Activated naive CD8-positive, alpha-beta T cell treated with anti-CD3 and anti-CD28 coated beads for 36 hours (primary cell): ENCODE results near the gene TBC1D1. TPM values are rescaled to one million over a fixed set of nuclear protein-coding genes. Genes with fewer than 3 reads are reported as not detected.

Experiments
- DNase-seq: peaks from one replicate; pipeline ENCODE4 v3.0.0; 2021
- H3K27ac Mint-ChIP-seq: one replicate; pipeline ENCODE4 v1.8.0; 2022; ENCODE audit warnings: mild to moderate bottlenecking, moderate library complexity, mixed read lengths
- H3K27me3 Mint-ChIP-seq: one replicate; pipeline ENCODE4 v1.8.0; 2022; ENCODE audit warnings: mild to moderate bottlenecking, mixed read lengths
- H3K36me3 Mint-ChIP-seq: one replicate; pipeline ENCODE4 v1.8.0; 2021; ENCODE audit warnings: mild to moderate bottlenecking, mixed read lengths
- H3K4me1 Mint-ChIP-seq: one replicate; pipeline ENCODE4 v1.8.0; 2021; ENCODE audit warnings: mixed read lengths
- H3K4me3 Mint-ChIP-seq: one replicate; pipeline ENCODE4 v1.8.0; 2022; ENCODE audit warnings: mild to moderate bottlenecking, moderate library complexity, mixed read lengths
- H3K9me3 Mint-ChIP-seq: one replicate; pipeline ENCODE4 v1.8.0; 2022; ENCODE audit warnings: mixed read lengths
- total RNA-seq, 2 experiments: library from RNA; stranded (reverse); gene quantifications; one replicate each; pipeline ENCODE4 v1.2.3, GENCODE V29; 2021

Gene TBC1D1
- total RNA-seq, 2 experiments from 2014 or later = 79.6 to 80.3 TPM

DNA sequence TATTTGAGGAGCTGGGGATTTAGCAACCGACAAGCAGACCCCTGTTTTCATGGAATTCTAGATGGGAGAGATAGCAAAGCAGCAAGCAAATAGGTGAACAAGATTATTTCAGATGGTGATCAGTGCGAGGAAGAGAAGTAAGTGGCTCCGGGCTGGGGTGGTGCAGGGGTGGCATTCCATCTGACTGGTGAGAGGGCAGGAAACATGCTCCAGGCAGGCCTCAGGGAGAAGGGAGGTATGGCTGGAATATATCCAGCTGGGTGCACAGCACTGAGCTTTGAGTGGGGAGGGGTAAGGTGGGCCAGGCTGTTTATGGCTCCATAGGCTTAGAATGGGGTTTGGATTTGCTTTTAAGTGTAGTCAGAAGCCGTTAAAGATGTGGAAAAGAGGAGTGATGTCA is 90.5 kb downstream of the TBC1D1 start:
- H3K27me3 Mint-ChIP-seq = no peaks in the 10 kb centered on the region
- no peak overlapping the region for H3K4me3 Mint-ChIP-seq
- no peak overlapping the region for H3K27ac Mint-ChIP-seq
- no peaks in the 10 kb centered on the region for H3K36me3 Mint-ChIP-seq
- no peak for DNase-seq
- H3K9me3 Mint-ChIP-seq = no peaks in the 10 kb centered on the region
- H3K4me1 Mint-ChIP-seq = peaks cover 37% of the 10 kb centered on the region

DNA sequence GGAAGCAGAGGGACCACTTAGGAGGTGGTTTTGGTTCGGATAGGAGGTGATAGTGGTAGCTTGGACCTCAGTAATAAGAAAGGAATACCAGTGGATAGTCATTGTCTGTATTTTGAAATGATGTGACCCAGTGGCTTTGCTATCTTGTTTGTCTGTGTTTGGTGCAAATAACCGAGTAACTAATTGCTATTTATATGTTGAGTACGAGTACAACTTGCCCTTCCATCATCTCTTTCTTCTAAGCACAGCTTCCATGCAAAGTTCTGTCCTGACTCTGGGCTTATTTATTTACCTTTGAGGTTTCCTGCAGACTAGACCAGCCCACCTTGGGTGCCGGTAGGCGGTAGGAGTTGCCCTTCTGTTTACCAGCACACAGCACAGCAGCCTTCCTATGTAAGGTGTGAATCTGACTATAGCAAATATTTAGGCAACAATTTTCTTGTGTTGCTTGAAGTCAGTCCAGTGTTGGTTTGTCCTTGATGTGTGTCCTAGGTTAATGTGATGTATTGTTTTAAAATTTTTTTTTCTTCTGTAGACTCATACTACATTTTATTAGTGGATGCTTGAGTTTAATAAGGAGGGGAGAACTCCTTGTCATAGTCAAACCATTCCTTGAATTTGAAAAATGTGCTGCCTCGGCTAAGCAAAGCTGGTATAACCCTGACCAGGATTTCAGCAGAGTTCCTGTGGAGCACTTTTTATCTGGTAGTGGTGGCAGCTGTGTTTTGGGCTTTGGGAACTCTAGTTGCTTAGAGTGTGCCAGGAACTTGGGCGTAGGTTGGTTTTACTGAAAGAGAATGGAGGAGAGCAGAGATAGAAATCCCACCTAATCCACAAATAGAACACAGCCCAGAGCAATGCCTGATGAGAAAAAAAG is 91.2 kb downstream of the TBC1D1 start:
- H3K27ac Mint-ChIP-seq = no peak overlapping the region
- no peak overlapping the region for H3K4me3 Mint-ChIP-seq
- H3K9me3 Mint-ChIP-seq = no peaks in the 10 kb centered on the region
- no peaks in the 10 kb centered on the region for H3K36me3 Mint-ChIP-seq
- no peaks in the 10 kb centered on the region for H3K27me3 Mint-ChIP-seq
- H3K4me1 Mint-ChIP-seq = peaks cover 35% of the 10 kb centered on the region
- DNase-seq = no peak

DNA sequence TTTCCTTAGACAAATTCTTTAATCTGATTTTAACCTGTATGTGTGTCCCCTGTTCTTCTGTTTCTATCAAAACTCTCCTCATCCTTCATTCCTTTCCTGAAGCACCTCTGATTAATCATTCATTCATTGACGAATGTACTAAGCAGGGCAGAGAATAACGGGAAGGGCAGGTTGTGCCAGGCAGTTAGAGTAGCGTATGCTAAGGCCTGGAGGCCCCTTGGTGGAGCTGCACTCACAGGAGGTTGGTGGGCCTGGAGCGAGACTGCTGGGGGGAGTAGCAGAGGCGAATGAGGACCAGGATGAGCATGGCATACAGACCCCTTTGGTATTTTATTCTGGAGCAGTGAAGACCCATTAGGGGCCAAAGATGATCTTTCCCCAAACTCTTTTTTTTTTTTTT is 91.9 kb downstream of the TBC1D1 start:
- H3K27ac Mint-ChIP-seq = no peak overlapping the region
- no peak overlapping the region for H3K4me3 Mint-ChIP-seq
- H3K36me3 Mint-ChIP-seq = peaks cover 2% of the 10 kb centered on the region
- peaks cover 35% of the 10 kb centered on the region for H3K4me1 Mint-ChIP-seq
- DNase-seq = no peak
- H3K27me3 Mint-ChIP-seq = no peaks in the 10 kb centered on the region
- H3K9me3 Mint-ChIP-seq = no peaks in the 10 kb centered on the region

DNA sequence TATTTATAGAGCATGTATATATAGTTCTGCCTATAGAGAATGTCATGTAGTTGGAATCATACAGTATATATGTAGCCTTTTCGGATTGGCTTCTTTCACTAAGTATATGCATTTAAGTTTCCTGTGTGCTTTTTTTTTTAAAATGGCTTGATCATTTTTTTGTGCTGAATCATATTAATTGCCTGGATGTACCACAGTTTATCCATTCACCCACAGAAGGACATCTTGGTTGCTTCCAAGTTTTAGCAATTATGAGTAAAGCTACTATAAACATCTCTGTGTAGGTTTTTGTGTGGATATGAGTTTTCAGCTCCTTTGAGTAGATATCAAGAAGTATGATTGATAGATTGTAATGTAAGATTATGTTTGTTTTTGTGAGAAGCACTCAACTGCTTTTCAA is 93.1 kb downstream of the TBC1D1 start:
- no peak for DNase-seq
- Mint-ChIP-seq H3K27ac (no peak overlapping the region), H3K4me1 (peaks cover 31% of the 10 kb centered on the region), H3K4me3 (no peak overlapping the region), H3K9me3 (no peaks in the 10 kb centered on the region), H3K36me3 (peaks cover 2% of the 10 kb centered on the region), H3K27me3 (no peaks in the 10 kb centered on the region)

DNA sequence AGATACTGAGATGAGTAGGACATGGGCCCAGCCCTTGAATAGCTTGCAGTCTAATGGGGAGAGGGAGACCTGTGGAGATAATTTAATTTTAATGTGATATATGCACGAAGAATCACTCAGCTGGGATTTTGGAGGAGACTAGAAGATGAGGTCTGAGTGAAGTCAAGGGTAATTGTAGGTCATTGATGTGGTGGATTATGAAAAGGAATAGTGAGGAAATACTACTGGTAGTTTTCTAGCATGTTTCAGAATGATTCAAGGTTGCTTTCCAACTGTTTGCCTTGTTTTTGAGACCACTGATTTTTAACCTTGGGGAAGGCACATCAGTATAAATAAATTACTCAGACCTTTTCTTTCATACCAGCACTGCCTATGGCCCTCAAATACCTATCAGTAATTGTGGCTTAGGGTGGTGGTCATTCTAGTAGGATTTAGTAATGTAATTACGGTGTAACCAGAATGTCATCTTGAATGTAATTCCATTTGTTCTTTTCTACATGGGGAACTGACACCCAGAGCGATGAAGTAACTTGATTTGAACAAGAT is 94.9 kb downstream of the TBC1D1 start:
- Mint-ChIP-seq H3K27me3 (no peaks in the 10 kb centered on the region), H3K4me3 (no peak overlapping the region), H3K9me3 (no peaks in the 10 kb centered on the region), H3K36me3 (peaks cover 2% of the 10 kb centered on the region), H3K27ac (no peak overlapping the region), H3K4me1 (peaks cover 21% of the 10 kb centered on the region)
- no peak for DNase-seq

DNA sequence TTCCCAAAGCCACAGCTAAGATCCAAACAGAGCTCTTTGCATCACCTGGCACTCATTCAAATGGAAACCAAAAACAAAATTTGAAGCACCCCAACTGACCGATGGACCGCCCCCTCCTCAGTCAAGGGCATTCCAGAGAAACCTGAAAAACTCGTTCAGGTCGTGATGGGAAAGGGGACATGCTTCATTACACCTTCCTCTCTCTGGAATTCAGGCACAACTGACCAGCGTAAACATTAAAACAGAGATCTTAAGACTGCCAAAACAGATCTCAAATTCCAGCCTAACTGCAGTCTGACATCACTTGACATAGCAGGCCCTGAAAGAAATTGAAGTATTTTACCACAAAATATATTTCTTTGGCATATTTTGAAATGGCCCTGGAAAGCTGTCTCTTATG is 97.8 kb downstream of the TBC1D1 start:
- no peak overlapping the region for H3K27ac Mint-ChIP-seq
- H3K9me3 Mint-ChIP-seq = no peaks in the 10 kb centered on the region
- H3K36me3 Mint-ChIP-seq = peaks cover 8% of the 10 kb centered on the region
- peaks cover 16% of the 10 kb centered on the region for H3K4me1 Mint-ChIP-seq
- no peak for DNase-seq
- H3K27me3 Mint-ChIP-seq = no peaks in the 10 kb centered on the region
- no peak overlapping the region for H3K4me3 Mint-ChIP-seq

DNA sequence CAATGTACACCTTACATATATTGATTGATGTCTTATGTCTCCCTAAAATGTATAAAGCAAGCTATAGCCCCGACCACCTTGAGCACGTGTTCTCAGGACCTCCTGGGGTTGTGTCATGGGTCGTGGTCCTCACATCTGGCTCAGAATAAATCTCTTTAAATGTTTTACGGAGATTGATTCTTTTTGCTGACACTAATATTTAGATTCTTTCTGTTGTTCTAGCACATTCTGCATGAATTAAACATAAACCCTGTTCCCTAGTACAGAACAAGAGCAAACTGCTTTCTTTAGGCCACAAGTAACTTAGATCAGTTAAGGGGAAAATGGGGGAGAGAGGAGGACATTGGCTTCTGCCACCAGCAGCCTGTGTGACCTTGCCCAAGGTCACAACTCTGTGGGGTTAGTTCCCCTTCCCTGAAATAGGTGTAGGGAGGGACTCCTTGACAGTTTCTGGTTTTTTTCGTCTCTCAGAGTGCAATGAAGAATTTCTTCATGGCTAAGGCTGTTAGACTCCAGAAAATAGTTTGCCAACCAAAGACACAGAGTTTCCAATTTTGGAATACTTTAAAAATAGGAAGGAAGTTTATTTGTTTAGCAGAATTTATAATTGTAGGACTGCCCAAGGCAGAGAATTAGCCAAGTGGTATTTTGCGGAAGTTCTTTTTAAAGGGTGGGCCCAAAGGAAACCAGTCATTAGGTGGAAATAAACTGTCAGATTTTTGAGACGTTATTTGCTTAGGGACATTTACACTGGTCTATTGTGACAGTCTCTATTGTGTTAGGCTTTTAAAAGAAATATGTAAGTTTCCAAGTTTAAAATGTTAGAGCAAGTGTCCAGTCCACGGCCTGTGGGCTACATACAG is 98.7 kb downstream of the TBC1D1 start:
- H3K4me1 Mint-ChIP-seq = peaks cover 19% of the 10 kb centered on the region
- H3K36me3 Mint-ChIP-seq = peaks cover 8% of the 10 kb centered on the region
- no peak overlapping the region for H3K4me3 Mint-ChIP-seq
- H3K9me3 Mint-ChIP-seq = no peaks in the 10 kb centered on the region
- no peaks in the 10 kb centered on the region for H3K27me3 Mint-ChIP-seq
- H3K27ac Mint-ChIP-seq = no peak overlapping the region
- no peak for DNase-seq

DNA sequence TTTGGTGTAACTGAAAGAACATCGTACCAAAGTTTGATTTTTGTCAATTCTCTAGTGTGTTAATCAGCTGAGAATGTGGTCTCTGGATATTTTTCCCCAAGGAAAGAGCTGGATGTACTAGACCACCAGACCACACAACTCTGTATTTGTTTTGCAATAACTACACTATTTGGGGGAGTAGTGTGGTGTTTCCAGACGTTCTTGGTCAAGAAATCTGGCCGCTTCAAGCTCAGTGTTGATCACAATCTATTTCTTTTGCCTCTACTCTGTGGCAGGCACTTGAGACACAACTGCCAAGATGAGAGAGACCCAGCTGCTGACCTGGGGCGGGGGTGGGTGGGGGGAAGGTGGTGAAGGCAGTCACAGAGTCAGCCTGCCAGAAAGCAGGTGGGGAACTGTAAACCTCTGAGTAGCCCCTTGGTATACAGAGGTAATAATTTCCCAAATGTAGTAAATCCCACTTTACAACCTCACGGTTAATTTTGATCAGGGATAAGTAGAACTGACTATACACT is 99.9 kb downstream of the TBC1D1 start:
- peaks cover 25% of the 10 kb centered on the region for H3K4me1 Mint-ChIP-seq
- no peaks in the 10 kb centered on the region for H3K9me3 Mint-ChIP-seq
- no peak overlapping the region for H3K27ac Mint-ChIP-seq
- H3K4me3 Mint-ChIP-seq = no peak overlapping the region
- H3K27me3 Mint-ChIP-seq = no peaks in the 10 kb centered on the region
- DNase-seq = no peak
- peaks cover 8% of the 10 kb centered on the region for H3K36me3 Mint-ChIP-seq

DNA sequence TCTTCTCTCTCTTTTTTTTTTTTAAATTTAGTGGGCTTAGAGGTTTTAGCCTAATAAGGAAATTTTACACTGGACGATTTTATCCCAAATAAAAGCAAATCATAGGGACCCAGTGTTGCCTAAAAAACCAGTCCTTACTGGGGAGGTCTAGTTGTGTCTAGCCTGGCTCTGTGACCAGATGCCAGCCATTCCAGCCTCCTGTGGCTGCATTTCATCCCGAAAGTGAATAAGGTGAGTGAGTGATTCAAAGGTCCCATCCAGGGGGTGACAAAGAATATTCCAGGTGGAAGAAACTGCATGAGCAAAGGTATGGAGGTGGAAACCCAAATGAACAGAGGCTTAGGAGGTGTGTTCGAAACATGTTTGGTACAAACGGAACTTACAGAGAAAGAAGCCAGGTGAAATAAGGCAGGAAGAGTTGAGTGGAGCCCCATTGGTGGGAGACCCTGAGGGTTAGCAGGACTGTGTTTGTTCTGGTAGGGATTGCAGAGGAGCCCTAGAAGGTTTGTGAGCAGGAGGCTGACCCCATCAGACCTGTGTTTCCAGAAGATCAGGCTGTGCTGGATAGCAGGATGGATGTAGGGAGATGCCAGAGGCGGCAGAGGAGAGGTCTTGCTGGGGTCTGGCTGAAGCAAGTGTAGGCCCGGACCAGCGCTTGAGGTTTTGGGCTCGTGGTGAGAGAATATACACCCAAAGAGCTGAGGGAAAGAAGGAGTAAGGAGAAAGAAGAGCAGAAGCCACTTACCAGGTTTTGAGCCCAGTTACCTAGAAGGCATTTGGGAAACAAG is 100.9 kb downstream of the TBC1D1 start:
- H3K27me3 Mint-ChIP-seq = no peaks in the 10 kb centered on the region
- peaks cover 8% of the 10 kb centered on the region for H3K36me3 Mint-ChIP-seq
- H3K9me3 Mint-ChIP-seq = no peaks in the 10 kb centered on the region
- no peak overlapping the region for H3K27ac Mint-ChIP-seq
- no peak for DNase-seq
- no peak overlapping the region for H3K4me3 Mint-ChIP-seq
- H3K4me1 Mint-ChIP-seq = peaks cover 24% of the 10 kb centered on the region

DNA sequence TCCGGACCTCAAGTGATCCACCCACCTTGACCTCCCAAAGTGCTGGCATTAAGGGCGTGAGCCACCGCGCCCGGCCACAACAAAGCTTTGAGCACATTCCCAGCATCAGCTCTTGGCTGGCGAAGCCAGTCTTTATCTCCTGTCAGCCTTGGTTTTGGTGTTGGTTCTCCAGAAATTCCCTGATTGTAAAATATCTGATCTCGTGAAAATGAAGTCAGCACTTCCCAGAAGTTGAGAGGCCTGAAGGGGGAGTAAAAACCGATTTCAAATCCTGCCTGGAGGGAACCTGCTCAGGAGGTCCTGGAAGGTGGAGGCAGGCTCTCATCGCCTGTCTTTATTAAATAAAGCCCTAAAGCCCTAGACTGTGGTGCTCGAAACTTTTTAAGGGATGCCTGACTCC is 102.9 kb downstream of the TBC1D1 start:
- no peaks in the 10 kb centered on the region for H3K9me3 Mint-ChIP-seq
- no peak for DNase-seq
- H3K4me1 Mint-ChIP-seq = peaks cover 35% of the 10 kb centered on the region
- no peak overlapping the region for H3K4me3 Mint-ChIP-seq
- no peaks in the 10 kb centered on the region for H3K27me3 Mint-ChIP-seq
- peaks cover 6% of the 10 kb centered on the region for H3K36me3 Mint-ChIP-seq
- no peak overlapping the region for H3K27ac Mint-ChIP-seq

DNA sequence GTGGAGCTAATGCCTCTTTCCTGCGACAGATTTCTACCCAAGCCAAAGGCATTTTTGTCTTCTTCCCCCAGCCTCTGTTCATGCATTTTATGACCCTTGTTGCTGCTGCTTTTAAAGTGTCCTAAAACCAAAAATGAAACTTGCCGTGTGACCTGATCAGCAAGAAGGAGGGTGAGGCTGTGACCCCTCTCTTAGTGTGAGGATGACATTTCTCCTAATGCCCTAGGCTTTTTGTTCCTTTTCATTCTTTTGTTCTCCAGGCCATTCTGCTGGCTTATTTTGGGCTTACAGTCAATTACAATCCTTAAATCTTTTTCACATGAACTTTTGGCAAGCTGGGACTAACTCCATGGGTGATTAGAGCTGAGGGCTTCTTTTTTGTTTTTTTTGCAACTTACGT is 103.7 kb downstream of the TBC1D1 start:
- Mint-ChIP-seq H3K9me3 (no peaks in the 10 kb centered on the region), H3K27ac (peak overlapping the region; percentile 68), H3K4me3 (no peak overlapping the region), H3K27me3 (no peaks in the 10 kb centered on the region), H3K4me1 (peaks cover 43% of the 10 kb centered on the region), H3K36me3 (peaks cover 6% of the 10 kb centered on the region)
- no peak for DNase-seq

DNA sequence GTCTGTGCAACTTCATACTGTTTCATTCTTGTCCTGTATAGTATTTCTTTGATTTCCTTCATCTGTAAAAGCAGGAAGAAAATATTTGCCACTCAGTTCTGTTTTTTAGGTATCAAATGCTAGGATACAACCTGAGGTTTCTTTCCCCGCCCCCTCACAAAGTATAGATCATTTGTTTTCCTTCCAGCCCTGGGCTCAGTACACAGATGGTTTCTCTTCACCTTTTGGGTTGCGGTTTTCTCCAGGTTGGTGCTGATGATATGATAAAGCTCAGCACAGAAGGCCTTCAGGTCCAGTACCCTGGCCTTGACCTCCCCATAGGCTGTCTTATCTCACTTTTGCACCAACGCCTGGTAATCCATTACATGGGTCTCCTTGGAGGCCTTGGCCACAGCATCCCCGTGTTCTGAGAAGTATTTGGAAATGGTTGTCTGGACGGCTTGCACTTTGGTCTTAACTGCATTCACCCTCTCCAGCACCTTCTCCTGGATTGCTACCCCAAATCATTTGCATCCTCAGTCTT is 104.5 kb downstream of the TBC1D1 start:
- Mint-ChIP-seq H3K4me3 (no peak overlapping the region), H3K27me3 (no peaks in the 10 kb centered on the region), H3K36me3 (peaks cover 6% of the 10 kb centered on the region), H3K9me3 (no peaks in the 10 kb centered on the region), H3K4me1 (peaks cover 47% of the 10 kb centered on the region), H3K27ac (no peak overlapping the region)
- no peak for DNase-seq

DNA sequence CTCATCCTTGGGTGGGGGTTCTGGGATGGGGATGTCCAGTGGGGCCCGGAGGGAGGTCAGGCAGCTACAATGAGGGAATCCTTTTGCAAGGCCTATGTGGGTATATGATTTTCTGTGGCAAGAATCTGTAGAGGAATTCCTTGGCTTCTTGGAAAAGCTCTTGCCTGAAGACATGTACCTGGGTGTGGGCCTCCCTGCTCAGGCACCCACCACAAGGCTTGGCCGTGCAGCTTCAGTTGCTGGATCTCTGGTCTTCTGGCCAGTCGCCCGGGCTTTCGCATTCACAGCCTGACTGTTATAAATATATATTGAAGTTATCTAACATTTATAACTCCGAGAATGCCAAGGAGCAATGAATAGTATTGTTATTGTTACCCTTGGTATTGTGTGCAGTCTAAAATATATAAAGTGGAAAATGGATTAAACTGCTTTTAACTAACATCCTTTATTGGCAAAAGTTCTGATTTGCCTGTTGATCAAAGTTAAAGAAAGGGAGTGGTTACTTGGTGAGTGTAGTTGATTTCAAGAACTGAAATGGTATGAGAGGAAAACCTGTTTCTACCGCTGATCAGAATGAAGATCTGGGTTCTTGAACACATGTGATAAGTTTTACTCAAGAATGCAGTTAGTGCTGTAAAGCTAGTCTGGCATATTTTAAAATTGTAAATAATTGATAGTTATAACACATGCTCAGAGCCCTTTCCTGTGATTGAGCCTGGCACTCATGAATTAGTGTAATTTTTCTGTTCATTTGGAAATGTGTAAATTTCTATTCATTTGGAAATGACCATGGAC is 105.3 kb downstream of the TBC1D1 start:
- H3K4me1 Mint-ChIP-seq = peaks cover 47% of the 10 kb centered on the region
- no peak for DNase-seq
- peaks cover 8% of the 10 kb centered on the region for H3K36me3 Mint-ChIP-seq
- no peak overlapping the region for H3K27ac Mint-ChIP-seq
- no peak overlapping the region for H3K4me3 Mint-ChIP-seq
- H3K9me3 Mint-ChIP-seq = no peaks in the 10 kb centered on the region
- no peaks in the 10 kb centered on the region for H3K27me3 Mint-ChIP-seq

DNA sequence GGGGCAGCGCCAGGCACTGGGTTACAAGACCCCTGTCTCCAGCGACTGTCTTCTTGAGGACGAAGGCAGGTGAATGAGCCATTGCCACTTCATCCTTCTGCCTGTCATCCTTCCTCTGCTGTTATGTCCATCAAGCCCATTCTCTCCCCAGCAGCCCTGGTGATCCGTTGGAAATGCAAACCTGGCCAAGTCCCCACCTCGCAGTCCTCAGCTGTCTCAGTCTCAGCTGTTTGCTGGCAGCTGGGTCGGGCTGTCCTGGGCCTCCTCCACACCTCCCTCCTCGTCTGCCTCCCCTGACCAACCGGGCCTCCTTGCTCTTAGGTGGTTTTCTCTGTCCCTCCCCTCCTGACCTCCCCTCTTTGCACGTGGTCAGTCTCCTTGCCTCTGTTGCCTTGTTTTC is 107.3 kb downstream of the TBC1D1 start:
- no peaks in the 10 kb centered on the region for H3K27me3 Mint-ChIP-seq
- H3K9me3 Mint-ChIP-seq = no peaks in the 10 kb centered on the region
- no peak for DNase-seq
- H3K36me3 Mint-ChIP-seq = peaks cover 4% of the 10 kb centered on the region
- H3K27ac Mint-ChIP-seq = peak overlapping the region; percentile 26
- no peak overlapping the region for H3K4me3 Mint-ChIP-seq
- peaks cover 61% of the 10 kb centered on the region for H3K4me1 Mint-ChIP-seq
